ENCODE results near the gene IGFBP7.

GRCh38 chr4:56981795-56982201 lies 128.4 kb downstream of the IGFBP7 start:
- TF ChIP-seq CTCF (conservative IDR thresholded peaks at IDR 0.05; ENCODE audit: low read length): no peak
- TF ChIP-seq EZH2phosphoT487 (IDR thresholded peaks at IDR 0.05; ENCODE audit: borderline replicate concordance): no peak
